Liver (tissue), 9 donors: ENCODE results near the gene PZP. TPM values are rescaled to one million over a fixed set of nuclear protein-coding genes. Genes with fewer than 3 reads are reported as not detected.
A peak's percentile ranks its signal among the peaks of the same experiment; 100 is the strongest.

Experiments used
- DNase-seq: peaks from one replicate; pipeline ENCODE4 v3.0.0-alpha.2; 2017; ENCODE audit warnings: low spot score
- H3K27ac ChIP-seq, 2 donors: one replicate each; pipeline ENCODE4 v1.7.0; 2013; ENCODE audit warnings: inconsistent platforms in 2 of 2, low read length in 2 of 2, control low read depth in 1 of 2, low read depth in 1 of 2, mild to moderate bottlenecking in 1 of 2
- H3K27me3 ChIP-seq, 4 donors: one replicate each; pipeline versions ENCODE4 v1.6.1 to v1.7.0; 2013; ENCODE audit warnings: low read length in 3 of 4, inconsistent platforms in 1 of 4, mild to moderate bottlenecking in 1 of 4, moderate library complexity in 1 of 4; ENCODE audit not compliant: control insufficient read depth in 4 of 4, insufficient read depth in 4 of 4
- H3K36me3 ChIP-seq, 4 donors: one replicate each; pipeline versions ENCODE4 v1.6.1 to v1.7.0; 2013; ENCODE audit warnings: low read length in 3 of 4, mild to moderate bottlenecking in 3 of 4, low read depth in 1 of 4, moderate library complexity in 1 of 4; ENCODE audit not compliant: control insufficient read depth in 4 of 4, insufficient read depth in 3 of 4
- H3K4me1 ChIP-seq, 4 donors: one replicate each; pipeline versions ENCODE4 v1.6.1 to v1.7.0; 2013; ENCODE audit warnings: low read length in 3 of 4, mild to moderate bottlenecking in 3 of 4, moderate library complexity in 1 of 4; ENCODE audit not compliant: control insufficient read depth in 4 of 4, insufficient read depth in 4 of 4
- H3K4me3 ChIP-seq, 3 donors: one replicate each; pipeline versions ENCODE4 v1.6.1 to v1.7.0; 2013; ENCODE audit warnings: low read length in 3 of 3, control low read depth in 1 of 3, low read depth in 1 of 3, mild to moderate bottlenecking in 1 of 3
- H3K9ac ChIP-seq, 2 donors: one replicate each; pipeline ENCODE4 v1.7.0; 2013; ENCODE audit warnings: low read length in 2 of 2, mild to moderate bottlenecking in 2 of 2, moderate library complexity in 2 of 2, control low read depth in 1 of 2, low read depth in 1 of 2
- H3K9me3 ChIP-seq, 4 donors: one replicate each; pipeline versions ENCODE4 v1.6.1 to v1.7.0; 2013; ENCODE audit warnings: low read length in 3 of 4; ENCODE audit not compliant: control insufficient read depth in 4 of 4
- EGR1 ChIP-seq, 2 donors: IDR thresholded peaks; 2 replicates each; pipeline ENCODE4 v1.6.1; 2016 to 2018; ENCODE audit warnings: antibody characterized with exemption in 2 of 2, low read depth in 2 of 2
- FOXA1 ChIP-seq: IDR thresholded peaks from 2 replicates; pipeline ENCODE4 v1.6.1; 2016; ENCODE audit warnings: antibody characterized with exemption
- FOXA2 ChIP-seq: IDR thresholded peaks from 2 replicates; pipeline ENCODE4 v1.6.1; 2016; ENCODE audit warnings: antibody characterized with exemption
- HNF4G ChIP-seq: IDR thresholded peaks from 2 replicates; pipeline ENCODE4 v1.6.1; 2016; ENCODE audit warnings: antibody characterized with exemption
- JUND ChIP-seq, 2 donors: IDR thresholded peaks; 2 replicates each; pipeline ENCODE4 v1.6.1; 2016; ENCODE audit warnings: antibody characterized with exemption in 2 of 2
- TAF1 ChIP-seq: conservative IDR thresholded peaks from 2 replicates; pipeline ENCODE4 v1.6.1; 2016; ENCODE audit warnings: antibody characterized with exemption, mild to moderate bottlenecking
- ZBTB33 ChIP-seq: IDR thresholded peaks from 2 replicates; pipeline ENCODE4 v1.6.1; 2016; ENCODE audit warnings: antibody characterized with exemption
- WGBS: extraction: QIAGEN DNeasy Blood & Tissue Kit; methylation state at CpG from one replicate; pipeline ENCODE4 v1.1.7; 2013; 5-methylcytosine and 5-hydroxymethylcytosine counted together
- polyA plus RNA-seq, 2 donors: library from polyadenylated mRNA; stranded (reverse) in 1 of 2; unstranded in 1 of 2; fragments of 200-250 nt in 1 of 2; fragments of >200 nt in 1 of 2; fragmentation: Nextera tagmentation in 1 of 2; extraction: Ambion mirVana in 1 of 2; gene quantifications; one replicate each; pipeline versions ENCODE4 v1.2.1 to v1.2.3, GENCODE V29; 2013 to 2015
- total RNA-seq, 2 donors: library from RNA; depleted of rRNA; stranded (reverse); fragments of >200 nt; gene quantifications; one replicate each; pipeline ENCODE4 v1.2.3, GENCODE V29; 2014
- donor health status: healthy.
- donor health status: healthy.
- donor health status: healthy.
- donor health status: healthy.
- donor health status: healthy.

PZP gene
- total and polyA plus RNA-seq, 4 donors = 0.05 to 18.7 (median 2.8) TPM

DNA sequence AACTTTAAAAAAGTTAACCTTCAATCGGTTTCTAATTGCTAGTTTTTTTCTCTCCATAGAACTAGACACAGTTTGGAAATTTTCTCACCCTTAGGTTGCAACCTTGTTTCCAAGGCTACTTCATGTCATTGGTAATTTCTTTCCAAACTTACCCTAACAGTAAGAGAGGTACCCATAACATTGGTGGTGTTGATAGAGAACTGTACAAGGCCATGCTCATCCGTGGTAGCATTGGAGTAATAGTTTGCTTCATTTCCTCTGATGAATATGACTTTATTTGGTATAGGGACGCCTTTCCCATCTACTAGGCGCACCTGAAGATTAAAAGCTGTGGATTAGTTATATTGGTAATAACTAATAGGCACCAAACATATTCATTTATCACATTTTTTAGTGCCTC, 104.1 kb downstream of the PZP start:
- Histone ChIP-seq H3K9me3 (no peaks in the 10 kb centered on the region), H3K4me1 (peaks cover 0 to 6% (median 1%) of the 10 kb centered on the region in 4 donors), H3K4me3 (no peak overlapping the region), H3K27me3 (no peaks in the 10 kb centered on the region), H3K9ac (no peak overlapping the region), H3K36me3 (peaks cover 24 to 88% (median 78%) of the 10 kb centered on the region in 4 donors), H3K27ac (no peak overlapping the region)
- no peak for DNase-seq
- no peak for TF ChIP-seq HNF4G
- no peak for TF ChIP-seq FOXA1
- TF ChIP-seq TAF1 = no peak
- no peak for TF ChIP-seq FOXA2
- 83% methylated on average over 4 of the region's 4 CpGs for WGBS

DNA sequence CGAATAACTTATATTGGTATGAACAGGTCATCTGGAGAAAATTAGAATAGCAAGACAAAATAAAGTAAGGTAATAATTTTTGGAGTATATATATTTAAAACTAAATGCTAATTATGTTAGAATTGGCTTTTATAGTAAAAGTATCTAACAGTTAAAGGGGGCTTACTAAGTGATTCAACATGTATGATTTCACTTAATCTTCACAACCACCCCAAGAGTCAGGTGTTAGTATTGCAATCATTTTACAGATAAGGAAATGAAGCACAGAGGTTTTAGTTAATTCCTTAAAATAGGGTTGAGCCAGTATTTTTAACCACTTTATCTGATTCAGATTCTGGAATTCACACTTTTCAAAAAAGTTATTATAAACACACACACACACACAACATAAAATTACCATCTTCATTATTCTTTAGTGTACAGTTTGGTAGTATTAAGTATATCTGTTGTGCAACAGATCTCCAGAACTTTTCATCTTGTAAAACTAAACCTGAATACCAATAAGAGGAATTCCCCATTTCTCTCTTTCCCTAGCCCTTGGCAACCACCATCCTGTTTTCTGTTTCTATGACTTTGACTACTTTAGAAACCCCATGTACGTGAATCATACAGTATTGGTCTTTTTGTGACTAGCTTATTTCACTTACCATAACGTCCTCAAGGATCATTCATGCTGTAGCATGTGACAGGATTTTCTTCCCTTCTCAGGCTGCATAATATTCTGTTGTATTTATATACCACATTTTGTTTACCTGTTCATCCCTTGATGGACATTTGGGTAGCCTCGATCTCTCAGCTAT, 104.9 kb downstream of the PZP start:
- no peaks in the 10 kb centered on the region for H3K27me3 ChIP-seq
- DNase-seq = no peak
- H3K4me3 ChIP-seq = no peak overlapping the region
- WGBS = 88% methylated on average over 4 of the region's 4 CpGs
- H3K36me3 ChIP-seq = peaks cover 21 to 89% (median 78%) of the 10 kb centered on the region in 4 donors
- H3K27ac ChIP-seq = no peak overlapping the region
- peak in 1 of 2 donors; percentile 50 for TF ChIP-seq JUND (IDR thresholded peaks at IDR 0.05)
- TF ChIP-seq FOXA2 = no peak
- H3K4me1 ChIP-seq = peaks cover 0 to 6% (median 1%) of the 10 kb centered on the region in 4 donors
- H3K9ac ChIP-seq = no peak overlapping the region
- no peaks in the 10 kb centered on the region for H3K9me3 ChIP-seq

GRCh38 chr12:9101018-9101687, 107.0 kb downstream of the PZP start:
- H3K36me3 ChIP-seq = peaks cover 21 to 95% (median 85%) of the 10 kb centered on the region in 4 donors
- no peaks in the 10 kb centered on the region for H3K9me3 ChIP-seq
- no peak overlapping the region for H3K9ac ChIP-seq
- H3K4me3 ChIP-seq = no peak overlapping the region
- no peak overlapping the region for H3K27ac ChIP-seq
- no peak for DNase-seq
- H3K4me1 ChIP-seq = peaks cover 0 to 3% (median under 1%) of the 10 kb centered on the region in 4 donors
- 81% methylated on average over 8 of the region's 8 CpGs for WGBS
- no peak for TF ChIP-seq JUND (IDR thresholded peaks at IDR 0.05)
- peak in 1 of 2 donors; percentile 4 for TF ChIP-seq EGR1 (IDR thresholded peaks at IDR 0.05; ENCODE audit: low read depth in 2 of 2)
- no peaks in the 10 kb centered on the region for H3K27me3 ChIP-seq

DNA sequence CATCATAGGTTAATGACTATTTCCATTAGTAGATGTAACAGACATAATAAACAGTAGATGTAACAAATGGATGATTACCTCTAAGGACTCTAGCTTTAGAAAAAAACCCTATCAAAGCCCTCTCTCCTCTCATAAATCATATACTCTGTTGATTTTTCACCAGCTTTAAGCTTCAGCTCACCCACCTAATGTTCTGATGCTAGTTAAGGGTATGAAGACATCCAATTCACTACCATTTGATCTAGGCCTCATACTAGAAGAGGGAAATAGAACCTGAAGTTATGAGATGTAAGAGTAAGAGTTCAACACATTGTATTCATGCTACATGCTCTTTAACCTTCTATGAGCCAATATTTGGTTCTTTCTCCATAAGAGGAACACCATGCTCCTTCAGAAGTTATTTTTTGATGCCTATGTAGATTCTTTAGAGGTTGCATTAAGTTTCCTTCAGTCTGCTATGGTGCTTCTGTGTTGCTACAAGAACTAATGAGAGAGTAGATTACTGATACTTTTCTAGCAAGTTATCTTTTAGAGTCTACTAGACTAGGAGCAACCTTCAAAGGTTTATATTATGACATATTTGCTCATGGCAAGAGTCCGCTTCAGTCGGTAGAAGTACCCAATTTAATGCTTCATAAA, 108.5 kb downstream of the PZP start:
- DNase-seq = no peak
- H3K9me3 ChIP-seq = no peaks in the 10 kb centered on the region
- H3K4me1 ChIP-seq = peaks cover 0 to 3% (median 0%) of the 10 kb centered on the region in 4 donors
- H3K9ac ChIP-seq = no peak overlapping the region
- WGBS = 94% methylated on average over 2 of the region's 2 CpGs
- H3K27ac ChIP-seq = no peak overlapping the region
- H3K27me3 ChIP-seq = no peaks in the 10 kb centered on the region
- TF ChIP-seq HNF4G (no peak), ZBTB33 (peak; percentile 14)
- no peak overlapping the region for H3K4me3 ChIP-seq
- H3K36me3 ChIP-seq = peaks cover 13 to 90% (median 82%) of the 10 kb centered on the region in 4 donors

Other genes starting within 250 kb of the PZP start
- 1 to 10 TPM; 2.4 to 2.8 TPM for gene KLRG1, start 218.8 kb downstream of the PZP start, total RNA-seq
- 1 to 10 TPM in 1 of 2 donors, under 1 TPM in 1; 0.95 to 2.7 TPM for gene KLRG1, start 218.8 kb downstream of the PZP start, polyA plus RNA-seq
- 1,000 to 10,000 TPM; 1,731 to 2,199 TPM for gene A2M, start 92.5 kb downstream of the PZP start, total RNA-seq
- gene A2M, start 92.5 kb downstream of the PZP start, polyA plus RNA-seq = 1,000 to 10,000 TPM; 1,904 to 2,622 TPM